Central memory CD8-positive, alpha-beta T cell (primary cell): ENCODE measurements around the gene PEX5L.

Source experiments
- ATAC-seq: fragments of 150-1000 bp; cut with Tn5 transposase; replicated peaks from 2 replicates; pipeline ENCODE4 v1.10.0; 2022; ENCODE audit warnings: mild to moderate bottlenecking, moderate FRiP score, moderate number of reproducible peaks; ENCODE audit not compliant: poor library complexity, severe bottlenecking; ENCODE audit errors: extremely low read depth
- DNase-seq, 2 donors: peaks; one replicate each; pipeline ENCODE4 v3.0.0; 2021; ENCODE audit warnings: low spot score in 2 of 2
- H3K27ac Mint-ChIP-seq: one replicate; pipeline ENCODE4 v1.8.0; 2022; ENCODE audit warnings: low read depth, mild to moderate bottlenecking, moderate library complexity, mixed read lengths
- H3K27me3 Mint-ChIP-seq: one replicate; pipeline ENCODE4 v1.8.0; 2022; ENCODE audit warnings: mixed read lengths
- H3K36me3 Mint-ChIP-seq: one replicate; pipeline ENCODE4 v1.8.0; 2022; ENCODE audit warnings: mild to moderate bottlenecking, moderate library complexity, mixed read lengths; ENCODE audit not compliant: insufficient read depth
- H3K4me1 Mint-ChIP-seq: one replicate; pipeline ENCODE4 v1.8.0; 2022; ENCODE audit warnings: mixed read lengths
- H3K4me3 Mint-ChIP-seq: one replicate; pipeline ENCODE4 v1.8.0; 2022; ENCODE audit warnings: mild to moderate bottlenecking, moderate library complexity, mixed read lengths
- H3K9me3 Mint-ChIP-seq: one replicate; pipeline ENCODE4 v1.8.0; 2022; ENCODE audit warnings: mixed read lengths

The PEX5L gene

GRCh38 chr3:179898024-179898423, 138.7 kb downstream of the PEX5L start:
- Mint-ChIP-seq H3K4me1 (no peaks in the 10 kb centered on the region), H3K36me3 (no peaks in the 10 kb centered on the region), H3K4me3 (no peak overlapping the region), H3K9me3 (no peaks in the 10 kb centered on the region), H3K27ac (no peak overlapping the region), H3K27me3 (peaks cover 14% of the 10 kb centered on the region)
- no peak for DNase-seq
- no peak for ATAC-seq

GRCh38 chr3:179897231-179897630, 139.5 kb downstream of the PEX5L start:
- DNase-seq (no peak), ATAC-seq (no peak)
- Mint-ChIP-seq H3K9me3 (no peaks in the 10 kb centered on the region), H3K4me1 (no peaks in the 10 kb centered on the region), H3K36me3 (no peaks in the 10 kb centered on the region), H3K4me3 (no peak overlapping the region), H3K27me3 (peaks cover 11% of the 10 kb centered on the region), H3K27ac (no peak overlapping the region)

GRCh38 chr3:179896507-179896906, 140.2 kb downstream of the PEX5L start:
- Mint-ChIP-seq H3K4me1 (no peaks in the 10 kb centered on the region), H3K36me3 (no peaks in the 10 kb centered on the region), H3K27me3 (peaks cover 6% of the 10 kb centered on the region), H3K9me3 (no peaks in the 10 kb centered on the region), H3K4me3 (no peak overlapping the region), H3K27ac (no peak overlapping the region)
- no peak for ATAC-seq
- DNase-seq = no peak

- no peak overlapping the region for H3K27ac Mint-ChIP-seq
- H3K9me3 Mint-ChIP-seq = no peaks in the 10 kb centered on the region
- H3K36me3 Mint-ChIP-seq = no peaks in the 10 kb centered on the region
- H3K27me3 Mint-ChIP-seq = peaks cover 6% of the 10 kb centered on the region
- no peak overlapping the region for H3K4me3 Mint-ChIP-seq
- no peaks in the 10 kb centered on the region for H3K4me1 Mint-ChIP-seq
- DNase-seq = no peak
- ATAC-seq = no peak
These were observed 141.4 kb downstream of the PEX5L start for GRCh38 chr3:179895330-179895729.

- no peaks in the 10 kb centered on the region for H3K4me1 Mint-ChIP-seq
- no peak for ATAC-seq
- peaks cover 9% of the 10 kb centered on the region for H3K27me3 Mint-ChIP-seq
These were observed 149.3 kb downstream of the PEX5L start for GRCh38 chr3:179887295-179887943.

GRCh38 chr3:179885950-179886349, 150.8 kb downstream of the PEX5L start:
- Mint-ChIP-seq H3K36me3 (no peaks in the 10 kb centered on the region), H3K4me3 (no peak overlapping the region), H3K9me3 (no peaks in the 10 kb centered on the region), H3K27me3 (peaks cover 15% of the 10 kb centered on the region), H3K4me1 (no peaks in the 10 kb centered on the region), H3K27ac (no peak overlapping the region)
- no peak for DNase-seq
- no peak for ATAC-seq

More at GRCh38 chr3:179887295-179887943, 149.3 kb downstream of the PEX5L start:
- Mint-ChIP-seq H3K9me3 (no peaks in the 10 kb centered on the region), H3K36me3 (no peaks in the 10 kb centered on the region), H3K4me3 (no peak overlapping the region), H3K27ac (no peak overlapping the region)
- DNase-seq = no peak

- H3K36me3 Mint-ChIP-seq = no peaks in the 10 kb centered on the region
- no peaks in the 10 kb centered on the region for H3K9me3 Mint-ChIP-seq
- H3K27me3 Mint-ChIP-seq = peaks cover 20% of the 10 kb centered on the region
- H3K27ac Mint-ChIP-seq = no peak overlapping the region
- H3K4me1 Mint-ChIP-seq = no peaks in the 10 kb centered on the region
- DNase-seq = no peak
- no peak for ATAC-seq
- H3K4me3 Mint-ChIP-seq = no peak overlapping the region
These were observed 152.6 kb downstream of the PEX5L start for GRCh38 chr3:179884136-179884535.

- no peak for ATAC-seq
- peaks cover 34% of the 10 kb centered on the region for H3K27me3 Mint-ChIP-seq
These were observed 154.4 kb downstream of the PEX5L start for GRCh38 chr3:179882292-179882691.

GRCh38 chr3:179881791-179882190, 154.9 kb downstream of the PEX5L start:
- no peak for ATAC-seq
- H3K27me3 Mint-ChIP-seq = peaks cover 34% of the 10 kb centered on the region
- no peak for DNase-seq
- H3K9me3 Mint-ChIP-seq = no peaks in the 10 kb centered on the region
- H3K4me1 Mint-ChIP-seq = no peaks in the 10 kb centered on the region
- H3K36me3 Mint-ChIP-seq = no peaks in the 10 kb centered on the region
- H3K27ac Mint-ChIP-seq = no peak overlapping the region
- no peak overlapping the region for H3K4me3 Mint-ChIP-seq

More at GRCh38 chr3:179882292-179882691, 154.4 kb downstream of the PEX5L start:
- no peak overlapping the region for H3K27ac Mint-ChIP-seq
- no peaks in the 10 kb centered on the region for H3K36me3 Mint-ChIP-seq
- DNase-seq = no peak
- H3K9me3 Mint-ChIP-seq = no peaks in the 10 kb centered on the region
- H3K4me1 Mint-ChIP-seq = no peaks in the 10 kb centered on the region
- no peak overlapping the region for H3K4me3 Mint-ChIP-seq

- no peak for DNase-seq
- Mint-ChIP-seq H3K9me3 (no peaks in the 10 kb centered on the region), H3K27ac (no peak overlapping the region), H3K4me3 (no peak overlapping the region), H3K27me3 (peaks cover 29% of the 10 kb centered on the region), H3K36me3 (no peaks in the 10 kb centered on the region), H3K4me1 (no peaks in the 10 kb centered on the region)
- ATAC-seq = no peak
These were observed 155.9 kb downstream of the PEX5L start for GRCh38 chr3:179880868-179881267.

GRCh38 chr3:179876440-179876839, 160.3 kb downstream of the PEX5L start:
- no peak overlapping the region for H3K27ac Mint-ChIP-seq
- no peaks in the 10 kb centered on the region for H3K9me3 Mint-ChIP-seq
- peaks cover 36% of the 10 kb centered on the region for H3K27me3 Mint-ChIP-seq
- ATAC-seq (no peak), DNase-seq (no peak)
- H3K36me3 Mint-ChIP-seq = no peaks in the 10 kb centered on the region
- no peak overlapping the region for H3K4me3 Mint-ChIP-seq
- H3K4me1 Mint-ChIP-seq = no peaks in the 10 kb centered on the region

GRCh38 chr3:179872842-179873241, 163.9 kb downstream of the PEX5L start:
- DNase-seq (no peak), ATAC-seq (no peak)
- Mint-ChIP-seq H3K36me3 (no peaks in the 10 kb centered on the region), H3K27ac (no peak overlapping the region), H3K9me3 (no peaks in the 10 kb centered on the region), H3K4me3 (no peak overlapping the region), H3K27me3 (peaks cover 13% of the 10 kb centered on the region), H3K4me1 (no peaks in the 10 kb centered on the region)

GRCh38 chr3:179871782-179872181, 165.0 kb downstream of the PEX5L start:
- peaks cover 12% of the 10 kb centered on the region for H3K27me3 Mint-ChIP-seq
- no peak for DNase-seq
- no peak for ATAC-seq
- H3K4me3 Mint-ChIP-seq = no peak overlapping the region
- no peaks in the 10 kb centered on the region for H3K36me3 Mint-ChIP-seq
- H3K9me3 Mint-ChIP-seq = no peaks in the 10 kb centered on the region
- no peaks in the 10 kb centered on the region for H3K4me1 Mint-ChIP-seq
- no peak overlapping the region for H3K27ac Mint-ChIP-seq
